GM18498 (cell line): ENCODE measurements around the gene FDXR.

ENCODE experiments used
- ATAC-seq: cut with Tn5 transposase; IDR thresholded peaks from one replicate; pipeline ENCODE4 v1.9.1; 2021; ENCODE audit warnings: mild to moderate bottlenecking, moderate library complexity; ENCODE audit not compliant: unreplicated experiment

FDXR gene

DNA sequence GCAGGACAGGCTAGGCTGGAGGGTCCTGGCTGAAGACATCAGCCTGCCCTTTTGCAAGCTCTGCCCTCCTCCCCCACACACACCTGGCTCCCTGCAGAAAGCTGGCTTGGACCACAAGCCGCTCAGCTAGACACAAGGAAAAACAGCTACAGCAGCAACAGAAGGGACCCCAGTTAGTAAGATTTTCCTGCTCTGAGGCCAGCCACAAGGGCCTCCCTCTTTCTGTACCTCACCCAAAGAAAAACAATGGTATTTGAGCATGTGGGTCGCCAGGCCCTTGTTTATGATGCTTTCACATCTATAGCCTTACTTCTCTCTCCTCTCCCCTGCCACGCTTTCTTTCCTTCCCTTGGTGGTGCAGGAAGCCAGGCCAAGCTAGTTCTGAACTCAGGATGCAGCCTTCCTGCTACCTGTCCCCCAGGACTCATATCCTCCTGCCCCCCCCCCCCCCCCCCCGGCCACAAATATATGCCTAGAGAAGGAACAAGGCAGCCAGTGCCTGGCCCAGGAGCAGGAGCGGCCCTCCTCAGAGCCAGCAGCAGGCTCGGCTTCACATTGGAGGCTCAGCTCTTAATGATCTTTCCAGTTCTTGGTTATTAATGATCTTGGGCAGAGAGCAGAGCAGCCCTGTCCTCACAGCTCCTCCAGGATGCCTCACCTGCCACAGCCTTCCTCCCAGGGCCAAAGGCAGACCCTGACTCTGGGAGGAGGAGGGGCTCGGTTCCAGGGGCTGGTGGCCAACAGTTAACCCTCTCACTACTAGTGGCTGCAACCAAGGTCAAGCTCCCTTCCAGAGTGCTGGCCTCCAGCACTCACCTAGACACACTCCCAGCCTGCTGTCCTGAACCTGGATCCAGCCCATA, 32.6 kb downstream of the FDXR start:
- no peak for ATAC-seq

- ATAC-seq, result no peak
Measured at GRCh38 chr17:74838274-74838673, 34.5 kb downstream of the FDXR start.

DNA sequence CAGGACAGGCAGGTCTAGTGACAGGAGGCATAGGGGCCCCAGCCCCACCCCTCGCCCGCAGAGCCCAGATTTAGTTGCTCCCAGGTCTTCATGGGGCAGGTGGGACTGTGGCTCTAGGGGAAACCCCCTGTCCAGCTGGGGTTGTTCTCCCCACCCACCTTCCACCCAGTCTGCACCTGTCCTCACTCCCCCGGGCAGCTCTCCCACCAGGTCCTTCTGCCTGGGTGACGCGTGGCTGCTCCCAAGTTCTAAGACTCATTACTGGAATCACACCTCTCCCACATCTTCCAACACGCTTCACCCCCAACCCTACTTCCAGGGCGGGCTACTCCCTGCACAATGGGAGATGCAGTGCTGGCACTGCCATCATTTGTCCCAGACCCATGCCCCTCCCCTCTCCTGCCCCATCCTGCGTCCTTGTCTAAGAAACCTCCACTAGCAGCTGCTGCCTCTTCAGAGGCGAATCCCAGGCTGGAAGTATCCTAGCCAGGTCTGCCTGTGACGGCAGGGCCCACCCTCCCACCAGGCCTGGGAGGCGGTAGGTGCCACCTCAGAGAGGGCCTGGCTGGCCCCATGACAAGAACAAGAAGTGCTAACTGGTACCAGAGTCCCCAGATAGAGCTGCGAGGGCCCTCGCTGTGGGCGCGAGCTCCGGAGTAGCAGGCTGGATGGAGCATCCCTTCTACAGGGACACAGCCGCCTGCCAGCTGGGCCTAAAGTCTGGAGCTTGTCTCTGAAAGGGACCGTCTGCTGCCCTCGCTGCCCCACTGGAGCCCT, 35.9 kb downstream of the FDXR start:
- no peak for ATAC-seq

- ATAC-seq, result no peak
Measured at GRCh38 chr17:74836191-74836590, 36.6 kb downstream of the FDXR start.

DNA sequence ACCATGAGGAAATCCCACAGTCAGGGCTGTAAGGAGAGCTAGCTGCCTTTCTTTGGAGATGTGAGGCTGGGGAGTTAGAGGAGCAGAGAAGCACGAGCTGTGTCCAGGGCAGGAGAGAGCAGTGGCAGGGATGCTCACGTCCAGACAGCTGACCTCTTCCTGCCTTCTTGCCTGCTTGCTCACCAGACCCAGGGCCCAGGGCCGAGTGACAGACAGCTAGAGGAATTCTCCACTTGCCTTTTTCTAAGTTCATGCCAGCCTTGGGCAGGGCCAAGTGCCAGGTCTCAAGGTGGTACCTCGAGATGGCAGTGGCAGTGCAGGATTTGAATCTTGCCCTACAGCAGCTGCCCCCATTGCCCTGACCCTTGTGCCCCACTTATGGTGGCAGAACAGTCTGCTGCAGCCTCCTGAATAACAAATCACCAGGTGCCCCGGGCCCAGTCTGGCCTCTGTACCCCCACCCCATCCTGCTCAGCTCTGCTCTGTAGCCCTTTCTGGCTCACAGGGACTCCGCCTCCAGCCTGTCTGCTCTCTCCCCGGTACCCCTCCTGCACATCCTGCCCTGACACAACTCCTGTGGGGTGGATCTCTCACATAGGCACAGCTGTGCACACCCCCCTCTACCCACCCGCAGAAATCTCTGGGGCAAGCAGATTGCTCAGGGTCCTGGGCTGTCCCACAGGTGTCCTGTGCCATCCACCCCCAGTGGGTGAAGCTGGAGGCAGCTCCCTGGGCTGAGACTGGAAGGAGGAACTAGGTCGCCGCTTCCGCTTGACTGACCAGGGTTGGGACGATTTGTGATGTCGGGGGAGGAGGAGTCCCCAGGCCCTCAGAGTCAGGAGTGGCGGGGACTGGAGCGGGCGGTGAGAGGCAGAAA, 39.1 kb downstream of the FDXR start:
- ATAC-seq, result no peak

DNA sequence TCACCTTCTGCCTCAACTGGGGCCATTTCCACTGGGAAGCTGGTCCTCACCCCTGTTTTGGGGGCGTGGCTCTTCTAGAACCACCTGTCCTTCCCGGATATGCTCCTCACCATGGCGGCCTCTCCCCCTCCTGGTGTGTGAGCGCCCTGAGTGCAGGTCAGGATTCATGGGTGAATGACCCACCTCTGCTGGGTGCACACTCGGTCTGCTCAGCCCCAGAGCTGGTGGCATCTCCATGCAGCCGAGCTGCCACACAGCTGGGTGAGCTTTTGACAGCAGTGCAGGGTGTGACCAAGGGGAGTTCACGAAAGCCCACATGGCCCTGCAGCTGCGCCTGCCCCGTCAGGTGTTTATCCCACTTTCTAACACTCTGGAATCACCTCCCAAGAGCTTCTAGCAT, 40.4 kb downstream of the FDXR start:
- ATAC-seq, result no peak

DNA sequence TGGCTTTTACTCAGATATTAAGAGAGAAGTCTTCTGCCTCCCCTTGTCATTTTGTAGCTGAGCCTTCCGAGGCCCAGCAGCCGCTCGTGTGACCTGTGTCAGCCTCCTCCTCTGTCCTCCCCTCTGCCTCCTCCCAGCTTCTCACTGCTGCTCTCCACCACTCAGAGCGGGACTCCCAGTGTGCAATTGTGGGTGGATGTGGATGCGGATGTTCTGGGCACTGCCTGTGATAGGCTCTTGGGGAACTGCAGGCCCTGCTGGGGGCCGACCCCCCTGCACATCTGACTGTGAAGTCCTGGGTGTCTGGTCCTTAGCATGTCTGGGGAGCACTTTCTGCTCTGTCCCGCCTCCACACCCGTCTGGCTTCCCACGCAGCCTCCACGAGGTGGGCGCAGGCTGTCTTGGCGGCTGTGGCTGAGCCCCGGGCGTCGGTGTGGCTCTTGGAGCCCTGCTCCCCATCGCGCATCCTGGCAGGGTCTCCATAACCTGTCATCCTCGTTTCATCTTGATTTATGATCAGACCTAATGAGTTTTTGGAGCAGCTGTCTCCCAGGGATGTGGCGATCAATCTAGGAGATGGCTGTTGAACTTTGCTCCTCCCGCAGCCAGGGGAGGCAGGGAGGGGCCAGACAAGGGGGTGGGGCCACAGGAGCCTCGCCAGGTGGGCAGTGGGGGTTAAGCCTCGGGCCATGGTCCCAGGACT, 41.2 kb downstream of the FDXR start:
- ATAC-seq, result no peak

GRCh38 chr17:74830861-74831260, 41.9 kb downstream of the FDXR start:
- no peak for ATAC-seq

DNA sequence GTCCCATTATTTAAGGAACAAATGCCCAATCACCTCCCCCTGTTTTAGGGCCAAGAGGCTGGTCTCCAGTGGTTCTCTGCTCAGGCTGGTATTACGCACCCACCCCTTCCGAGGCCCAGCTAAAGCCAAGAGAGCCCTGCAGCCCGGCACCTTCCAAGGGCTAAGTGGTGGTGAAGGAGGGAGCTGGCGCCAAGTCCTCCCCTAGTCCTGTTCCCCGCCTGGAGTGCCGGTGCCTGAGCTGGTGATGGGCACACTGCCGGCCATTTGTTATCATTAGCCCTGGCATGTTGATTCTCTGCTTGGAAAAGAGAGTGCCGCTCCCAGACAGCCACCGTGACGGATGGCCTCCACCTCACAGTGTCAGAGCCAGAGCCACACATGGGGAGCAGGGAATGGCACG, 45.0 kb downstream of the FDXR start:
- ATAC-seq, result no peak

DNA sequence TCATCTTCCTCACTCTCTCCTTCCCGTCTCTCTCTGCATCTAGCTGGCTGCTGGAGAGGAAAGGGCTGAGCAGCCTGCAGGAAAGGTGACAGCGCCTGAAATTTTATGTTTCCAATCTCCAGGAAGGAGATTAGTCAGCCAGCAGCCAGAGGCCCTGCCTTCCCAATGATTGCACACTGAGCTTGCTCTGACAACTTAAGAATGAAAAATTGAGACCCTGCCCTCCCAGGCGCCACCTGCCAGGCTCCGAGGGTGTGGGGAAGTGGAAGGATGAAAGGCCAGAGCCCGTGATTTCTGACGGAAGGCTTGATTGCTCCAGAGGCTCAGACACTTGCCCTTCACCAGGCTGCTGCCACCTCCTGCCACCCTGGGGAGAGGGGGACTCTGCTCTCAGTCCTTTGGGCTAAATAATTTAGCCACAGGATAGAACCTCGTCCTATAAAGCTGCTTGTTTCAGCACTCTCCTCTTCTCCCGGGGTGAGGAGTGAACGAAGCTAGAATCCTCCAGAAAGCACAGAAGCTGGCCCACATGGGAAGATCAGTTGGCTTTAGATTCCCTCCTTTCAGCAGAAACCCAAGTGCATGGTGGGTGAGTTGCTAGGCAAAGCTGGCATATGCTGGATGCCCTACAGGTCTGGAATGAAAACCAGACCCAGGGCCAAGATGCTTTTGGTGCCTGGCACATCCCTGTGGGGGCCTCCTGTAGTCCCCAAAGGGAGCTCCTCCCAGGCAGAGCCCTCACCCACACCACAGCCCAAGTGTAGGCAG, 46.7 kb downstream of the FDXR start:
- no peak for ATAC-seq

DNA sequence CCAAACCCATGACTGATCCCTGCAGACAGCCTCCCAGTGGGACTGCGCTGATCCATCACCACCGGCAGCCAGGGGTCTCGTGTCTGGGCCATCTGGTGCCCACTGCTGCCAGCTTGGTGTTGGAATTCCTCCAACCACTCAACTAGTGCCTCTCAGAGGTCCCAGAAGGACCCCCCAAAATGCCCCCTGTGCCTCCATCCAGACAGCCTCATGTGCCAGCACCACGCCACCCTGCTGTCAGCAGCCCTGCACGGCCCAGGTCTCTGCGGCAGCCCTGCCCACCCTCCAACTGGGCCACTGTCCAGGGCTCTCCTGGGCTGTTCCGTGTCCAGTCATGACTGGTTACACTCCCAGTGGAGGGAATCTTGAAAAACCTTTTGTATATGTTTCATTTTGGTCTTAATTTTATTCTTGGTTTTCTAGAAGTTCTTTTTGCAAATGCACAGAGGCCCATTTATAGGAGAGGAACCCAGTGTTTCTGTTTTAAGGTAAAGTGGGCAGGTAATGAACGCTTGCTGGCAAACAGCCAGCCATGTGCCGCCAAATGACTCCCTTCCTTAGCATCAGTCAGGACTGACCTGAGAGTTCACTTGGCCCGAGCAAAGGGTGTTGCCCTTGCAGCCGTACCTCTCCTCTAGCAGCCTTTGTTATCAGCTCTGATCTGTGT, 47.7 kb downstream of the FDXR start:
- ATAC-seq, result no peak

- ATAC-seq, result no peak
Measured at GRCh38 chr17:74822939-74823367, 49.8 kb downstream of the FDXR start.

GRCh38 chr17:74822335-74822938, 50.4 kb downstream of the FDXR start:
- ATAC-seq, result no peak

- ATAC-seq, result no peak
Measured at GRCh38 chr17:74821655-74822334, 51.0 kb downstream of the FDXR start.

DNA sequence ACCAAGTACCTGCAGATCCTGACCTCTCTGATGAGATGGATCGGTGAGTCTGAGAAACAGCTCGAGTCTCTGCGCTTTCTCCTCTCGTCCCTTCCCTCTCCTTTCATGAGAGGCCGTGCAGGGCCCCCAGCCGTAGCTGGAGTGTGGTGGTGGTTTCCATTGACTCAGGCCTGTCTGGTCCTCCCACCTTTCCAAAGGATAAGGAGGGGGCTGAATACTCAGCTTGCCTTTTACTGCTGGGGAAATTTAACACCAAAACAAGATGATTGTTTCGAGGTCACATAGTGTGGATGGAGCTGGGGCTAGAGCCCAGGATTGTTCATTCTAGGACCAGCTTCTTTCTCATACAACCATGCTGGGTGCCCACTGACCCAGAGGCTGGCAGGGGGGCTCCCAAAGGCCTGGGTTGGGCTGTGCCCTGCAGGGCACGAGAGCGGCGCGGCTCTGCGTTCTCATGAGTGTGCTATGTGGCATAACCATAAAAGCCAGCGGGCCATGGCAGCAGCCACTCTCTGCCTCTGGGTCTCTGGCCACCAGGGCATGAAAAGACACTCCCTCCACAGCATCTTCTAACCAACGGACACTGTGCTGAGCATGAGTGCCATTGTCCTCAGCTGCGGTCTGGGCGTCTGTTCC, 52.9 kb downstream of the FDXR start:
- ATAC-seq, result no peak

DNA sequence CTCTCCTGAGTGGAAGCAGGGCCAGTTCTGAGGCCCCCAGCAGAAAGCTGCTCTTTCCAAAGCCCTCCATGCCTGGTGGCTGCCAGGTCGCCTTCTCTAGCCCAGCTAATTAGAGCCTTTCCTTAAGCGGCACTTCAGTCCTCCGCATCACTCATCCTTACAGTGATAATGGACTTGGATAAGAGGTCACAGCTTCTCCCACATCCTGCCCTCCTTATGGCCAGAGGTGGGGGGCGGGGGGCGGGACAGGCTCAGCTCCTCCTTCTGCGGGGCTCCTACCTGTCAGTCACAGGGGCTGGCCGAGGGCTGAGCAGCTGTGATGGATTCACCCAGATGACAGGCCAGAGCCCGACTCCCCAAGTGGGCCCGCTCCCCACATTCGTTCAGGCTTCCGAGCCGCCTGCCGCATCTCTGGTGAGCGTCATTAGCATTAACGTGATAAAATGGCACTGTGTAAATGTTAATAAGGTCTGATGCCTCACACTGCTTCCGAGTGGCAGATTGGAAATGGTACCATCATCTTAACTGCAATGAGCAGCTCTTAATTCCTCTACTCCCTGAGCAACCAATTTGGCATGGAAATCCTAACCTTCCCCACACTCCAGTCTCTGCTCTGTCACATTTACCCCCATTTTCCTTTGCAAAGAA, 54.4 kb downstream of the FDXR start:
- no peak for ATAC-seq

DNA sequence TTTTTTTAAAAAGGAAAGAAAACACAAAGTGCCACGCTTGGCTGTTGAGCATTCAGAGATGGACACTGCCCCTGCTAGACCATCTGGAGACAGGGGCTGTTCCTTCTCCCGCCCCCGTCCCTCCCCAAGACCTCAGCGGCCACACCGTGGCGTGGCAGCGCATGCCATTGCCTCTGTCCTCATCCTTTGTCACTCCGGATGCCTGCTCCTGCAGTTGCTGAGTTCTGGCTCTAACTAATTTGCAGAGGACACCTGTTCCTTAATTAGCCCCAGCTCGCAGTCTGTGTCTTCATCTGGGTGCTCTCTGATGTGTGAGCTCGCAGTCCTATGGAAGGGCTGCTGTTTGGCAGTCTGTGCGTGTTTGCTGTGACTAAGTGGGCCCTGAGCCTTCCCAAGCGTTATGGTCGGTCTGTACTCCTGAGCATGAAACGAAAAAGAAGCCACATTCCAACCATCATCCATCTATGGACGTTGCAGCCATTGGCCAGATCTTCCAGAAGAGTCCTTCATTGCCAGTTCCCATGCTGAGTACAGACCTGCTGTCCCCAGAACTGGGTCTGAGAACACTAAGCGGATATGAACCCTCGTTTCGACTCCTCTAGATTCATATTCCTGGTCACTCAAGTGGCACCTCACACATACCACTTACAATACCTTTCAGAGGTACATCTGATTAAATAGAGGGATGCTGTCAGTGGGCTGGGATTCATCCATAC, 55.7 kb downstream of the FDXR start:
- ATAC-seq, result no peak
